HG02943 (cell line): ENCODE data around the gene EGR4.
A peak's percentile ranks its signal among the peaks of the same experiment; 100 is the strongest.

Experiments used
- ATAC-seq: cut with Tn5 transposase; IDR thresholded peaks from one replicate; pipeline ENCODE4 v1.9.1; 2021; ENCODE audit warnings: mild to moderate bottlenecking, low read depth, moderate library complexity; ENCODE audit not compliant: unreplicated experiment

The EGR4 gene

GRCh38 chr2:73293534-73294171 is at the start of gene EGR4:
Gene EGR4 (minus strand): TSS chr2:73293548. CDS start chr2:73293317, 231 bp downstream.
- ATAC-seq, result peak; percentile 77

DNA sequence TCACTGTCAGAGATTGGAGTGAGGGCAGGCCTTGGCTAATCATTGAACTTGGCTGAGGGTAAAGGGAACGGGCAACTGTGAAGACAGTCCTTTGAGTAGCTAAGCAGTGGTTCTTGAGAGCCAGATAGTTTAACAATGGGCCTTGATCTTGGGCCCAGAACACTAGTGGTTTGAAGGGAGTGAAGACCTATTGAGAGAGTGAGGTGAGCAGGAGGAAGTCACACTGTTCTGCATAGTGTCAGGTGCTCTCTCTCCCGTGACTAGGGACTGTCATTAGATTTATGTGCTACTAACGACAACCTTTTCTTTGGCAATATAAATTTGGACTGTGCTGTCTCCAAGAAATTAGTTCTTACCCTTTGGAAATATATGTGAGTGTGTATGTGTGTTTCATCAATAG is 47.7 kb upstream of the EGR4 start:
- no peak for ATAC-seq

DNA sequence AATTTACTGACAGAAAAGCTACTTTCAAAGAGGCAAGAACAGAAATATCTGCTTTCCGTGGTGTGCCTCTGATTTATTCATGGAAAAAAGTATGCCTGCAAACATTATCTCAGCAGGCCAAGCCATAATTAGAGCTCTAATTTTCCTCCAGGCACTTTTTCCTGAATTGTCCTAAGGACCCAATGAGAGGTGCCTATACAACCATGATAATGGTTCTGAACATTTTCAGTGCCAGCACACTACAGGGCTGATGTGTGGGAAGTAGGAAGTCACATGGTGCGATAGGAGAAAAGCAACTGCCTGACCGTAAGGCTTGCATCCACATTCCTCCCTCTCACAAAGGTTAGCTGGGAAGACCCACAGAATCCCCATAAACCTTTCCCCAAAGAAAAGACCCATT is 45.9 kb upstream of the EGR4 start:
- ATAC-seq, result no peak

GRCh38 chr2:73337828-73338227 is 44.5 kb upstream of the EGR4 start:
- ATAC-seq, result no peak

DNA sequence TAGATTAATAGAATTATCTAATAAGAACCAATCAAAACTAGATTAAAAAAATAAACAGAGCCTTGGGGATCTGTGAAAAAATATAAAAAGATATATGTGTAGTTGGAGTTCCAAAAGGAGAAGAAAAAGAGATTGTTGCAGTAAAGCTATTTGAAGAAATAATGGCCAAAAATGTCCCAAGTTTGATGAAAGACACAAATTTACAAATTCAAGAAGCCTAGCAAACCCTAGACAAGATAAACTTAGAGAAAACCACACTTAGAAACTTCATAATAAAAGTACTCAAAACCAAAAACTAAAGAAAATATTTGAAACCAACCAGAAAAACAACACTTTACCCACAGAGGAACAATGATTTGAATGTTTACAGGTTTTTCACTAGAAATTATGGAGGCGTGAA is 41.3 kb upstream of the EGR4 start:
- no peak for ATAC-seq

DNA sequence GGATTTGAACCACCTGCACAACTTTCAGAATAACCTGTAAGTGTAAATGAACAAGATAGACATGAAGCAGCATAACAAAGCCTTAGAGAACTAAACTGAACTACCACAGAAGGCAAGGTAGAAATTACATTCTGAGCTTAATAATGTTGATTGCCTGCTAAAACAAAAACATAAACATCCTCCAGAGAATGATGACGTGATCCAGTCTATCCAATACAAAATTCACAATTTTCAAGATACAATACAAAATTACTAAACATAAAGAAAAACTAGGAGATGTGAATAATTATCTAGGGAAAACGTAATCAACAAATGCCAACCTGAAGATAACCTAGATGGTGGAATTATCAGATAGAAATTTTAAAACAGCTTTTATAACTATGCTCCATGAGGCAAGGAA is 40.7 kb upstream of the EGR4 start:
- ATAC-seq, result no peak

GRCh38 chr2:73333564-73333963 is 40.2 kb upstream of the EGR4 start:
- ATAC-seq, result no peak

GRCh38 chr2:73324126-73324725 is 30.9 kb upstream of the EGR4 start:
- ATAC-seq, result no peak

GRCh38 chr2:73323551-73323950 is 30.2 kb upstream of the EGR4 start:
- no peak for ATAC-seq

DNA sequence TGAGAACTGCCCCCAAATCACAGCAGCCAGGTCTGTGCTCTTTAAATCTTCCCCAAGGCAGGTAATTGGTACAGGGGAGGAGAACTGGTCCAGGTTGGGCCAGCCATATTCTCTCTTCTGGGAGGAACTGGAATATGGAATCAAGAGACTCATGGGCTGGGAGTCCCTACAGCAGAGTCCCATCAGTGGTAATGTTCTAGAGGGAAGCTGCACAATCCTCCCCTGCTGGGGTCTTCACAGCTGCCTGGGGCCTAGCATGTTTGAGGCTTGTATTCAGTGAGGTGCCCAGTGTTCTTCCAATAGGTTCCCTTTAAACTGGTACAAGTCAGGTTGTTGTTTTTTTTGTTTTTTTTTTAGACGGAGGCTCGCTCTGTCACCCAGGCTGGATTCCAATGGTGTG is 21.1 kb upstream of the EGR4 start:
- no peak for ATAC-seq

DNA sequence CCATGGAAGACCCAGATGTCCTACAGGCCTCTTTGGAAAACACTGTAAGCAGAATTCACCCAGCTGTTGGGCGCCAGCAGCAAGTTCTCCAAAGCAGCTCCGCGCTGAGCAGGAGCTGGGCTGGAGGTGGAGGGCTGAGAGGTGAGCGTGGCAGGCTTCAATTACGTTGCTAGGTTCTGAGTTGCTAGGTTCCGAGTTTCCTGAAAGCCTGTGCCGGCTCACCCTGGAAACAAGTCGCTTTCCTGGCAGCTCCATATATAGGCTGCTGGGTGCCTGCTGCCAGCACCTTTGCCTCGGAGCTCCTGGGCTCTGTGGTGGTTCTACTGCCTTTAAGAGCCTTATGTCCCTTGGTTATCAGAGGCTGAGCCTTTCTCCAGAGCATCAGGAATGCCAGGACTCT is 14.4 kb upstream of the EGR4 start:
- no peak for ATAC-seq

DNA sequence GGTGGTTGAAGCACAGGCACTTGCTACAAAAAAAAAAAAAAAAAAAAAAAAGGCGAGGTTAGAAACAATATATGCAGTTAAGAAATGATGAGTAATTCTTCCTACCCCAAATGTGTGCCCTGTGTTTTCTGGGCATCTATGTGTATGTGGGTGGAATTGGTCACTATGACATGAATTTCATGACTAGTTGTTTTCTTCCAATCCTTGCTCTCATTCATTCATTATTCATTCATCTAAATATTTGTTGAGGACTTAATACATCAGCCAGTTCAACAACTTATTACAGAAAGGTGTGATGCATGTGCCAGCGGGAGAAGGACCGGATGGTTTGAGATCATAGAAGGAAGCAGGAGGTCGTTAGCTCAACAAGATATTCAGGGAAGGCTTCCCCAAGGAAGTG is 8.3 kb upstream of the EGR4 start:
- no peak for ATAC-seq

DNA sequence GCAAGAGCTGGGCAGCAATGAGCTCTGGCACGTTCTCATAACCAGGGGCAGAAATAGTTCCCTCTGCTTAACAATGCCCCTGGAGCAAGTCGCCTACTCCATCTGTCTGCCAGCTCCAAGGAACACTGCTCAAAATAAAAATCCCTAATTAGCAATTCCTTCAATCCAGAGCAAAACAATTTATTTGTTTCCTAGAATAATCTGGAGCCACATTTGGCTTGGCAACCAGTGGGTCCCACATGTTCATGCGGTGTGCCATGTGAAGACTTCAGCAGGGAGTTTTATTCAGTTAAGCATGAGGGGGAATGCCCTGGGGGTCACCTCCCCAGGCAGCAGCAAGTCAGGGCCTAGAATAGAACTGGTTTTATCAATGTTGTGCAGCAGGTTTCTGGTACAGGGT is 7.6 kb upstream of the EGR4 start:
- no peak for ATAC-seq

- no peak for ATAC-seq
Observed at GRCh38 chr2:73297586-73297985, 4.2 kb upstream of the EGR4 start.

- no peak for ATAC-seq
Observed at GRCh38 chr2:73297151-73297559, 3.8 kb upstream of the EGR4 start.

GRCh38 chr2:73295751-73296400 is 2.5 kb upstream of the EGR4 start:
- ATAC-seq, result no peak

DNA sequence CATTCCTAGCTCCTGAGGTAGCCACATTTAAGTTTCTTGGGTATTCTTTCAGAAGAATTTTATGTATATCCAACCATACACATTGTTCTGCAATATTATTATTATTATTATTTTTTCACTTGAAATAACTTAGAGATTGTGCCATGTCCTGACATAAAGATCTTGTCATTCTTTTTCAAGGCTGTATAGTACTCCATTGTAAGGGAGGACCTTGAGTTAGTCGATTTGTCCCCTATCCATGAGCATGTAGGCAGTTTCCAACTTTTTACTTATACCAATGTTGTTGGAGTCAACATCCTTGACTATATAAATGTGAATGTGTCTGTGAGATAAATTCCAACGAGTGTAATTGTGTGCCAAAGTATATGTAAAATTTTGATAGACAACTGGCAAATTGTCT is 891 bp upstream of the EGR4 start:
- no peak for ATAC-seq

GRCh38 chr2:73292906-73293533 is 328 bp downstream of the EGR4 start:
- ATAC-seq, result no peak

- no peak for ATAC-seq
Observed at GRCh38 chr2:73292316-73292905, 937 bp downstream of the EGR4 start.

- ATAC-seq, result no peak
Observed at GRCh38 chr2:73291461-73292315, 1.7 kb downstream of the EGR4 start.
